OCI-LY7 (cell line): ENCODE measurements around the gene UBQLNL.

Experiments
- CTCF ChIP-seq: fragments of 200-600 bp; sonication (generic); conservative IDR thresholded peaks from 2 replicates; pipeline ENCODE4 v1.5.1; 2014; ENCODE audit warnings: mild to moderate bottlenecking, antibody characterized with exemption, low read length, moderate library complexity, mixed read lengths
- EZH2phosphoT487 ChIP-seq: fragments of 200-600 bp; sonication (generic); IDR thresholded peaks from 2 replicates; pipeline ENCODE4 v1.6.1; 2018; ENCODE audit warnings: low read depth, borderline replicate concordance, mild to moderate bottlenecking, mixed run types, antibody characterized with exemption, low read length, moderate library complexity, mixed read lengths

- TF ChIP-seq CTCF (no peak), EZH2phosphoT487 (no peak)
These were observed 41.3 kb upstream of the UBQLNL start for GRCh38 chr11:5557751-5558150.
